HepG2 (cell line): ENCODE data around the gene RSPH9. TPM values are rescaled to one million over a fixed set of nuclear protein-coding genes. Genes with fewer than 3 reads are reported as not detected.

ENCODE experiments used
- ATM ChIP-seq: fragments of 450-650 bp; IDR thresholded peaks from 2 replicates; pipeline ENCODE4 v1.7.1; 2017; ENCODE audit warnings: mild to moderate bottlenecking, borderline replicate concordance
- BCL3 ChIP-seq: sonication (generic); formaldehyde crosslinking; IDR thresholded peaks from 2 replicates; pipeline ENCODE4 v1.5.1; 2020; ENCODE audit warnings: mild to moderate bottlenecking, missing genetic modification reagents, moderate library complexity
- CAMTA2 ChIP-seq: sonication (generic); formaldehyde crosslinking; IDR thresholded peaks from 2 replicates; pipeline ENCODE4 v1.4.0; 2020; ENCODE audit warnings: mild to moderate bottlenecking, missing genetic modification reagents, borderline replicate concordance
- ELF4 ChIP-seq: sonication (generic); formaldehyde crosslinking; IDR thresholded peaks from 2 replicates; pipeline ENCODE4 v1.5.0; 2020; ENCODE audit warnings: missing genetic modification reagents, mild to moderate bottlenecking, moderate library complexity, borderline replicate concordance
- FLYWCH1 ChIP-seq: sonication (generic); formaldehyde crosslinking; IDR thresholded peaks from 2 replicates; pipeline ENCODE4 v1.8.1; 2023; ENCODE audit warnings: mild to moderate bottlenecking, missing genetic modification reagents
- ISX ChIP-seq: sonication (generic); formaldehyde crosslinking; conservative IDR thresholded peaks from 2 replicates; pipeline ENCODE4 v1.5.0; 2020; ENCODE audit warnings: missing genetic modification reagents
- MNT ChIP-seq: fragments of 450-650 bp; IDR thresholded peaks from 2 replicates; pipeline ENCODE4 v1.6.1; 2016
- NCOR1 ChIP-seq: fragments of 200-600 bp; sonication (generic); IDR thresholded peaks from 2 replicates; pipeline ENCODE4 v1.7.0; 2017; ENCODE audit warnings: antibody characterized with exemption, low read length, borderline replicate concordance
- NFKB2 ChIP-seq: sonication (generic); formaldehyde crosslinking; IDR thresholded peaks from 2 replicates; pipeline ENCODE4 v1.4.0; 2020; ENCODE audit warnings: missing genetic modification reagents, borderline replicate concordance
- NKX3-1 ChIP-seq: sonication (generic); formaldehyde crosslinking; IDR thresholded peaks from 2 replicates; pipeline ENCODE4 v1.5.0; 2020; ENCODE audit warnings: missing genetic modification reagents
- TEF ChIP-seq: sonication (generic); formaldehyde crosslinking; IDR thresholded peaks from 2 replicates; pipeline ENCODE4 v1.5.0; 2020; ENCODE audit warnings: missing genetic modification reagents
- ZEB1 ChIP-seq: IDR thresholded peaks from 2 replicates; pipeline ENCODE4 v1.6.1; 2012; ENCODE audit warnings: mild to moderate bottlenecking, low read depth, inconsistent platforms; ENCODE audit not compliant: insufficient replicate concordance
- ZNF350 ChIP-seq: sonication (generic); formaldehyde crosslinking; IDR thresholded peaks from 2 replicates; pipeline ENCODE4 v1.4.0; 2020; ENCODE audit warnings: mild to moderate bottlenecking, low read depth, missing genetic modification reagents, borderline replicate concordance
- ZNF383 ChIP-seq: sonication (generic); formaldehyde crosslinking; IDR thresholded peaks from 2 replicates; pipeline ENCODE4 v1.4.0; 2020; ENCODE audit warnings: missing genetic modification reagents, mild to moderate bottlenecking, borderline replicate concordance
- ZNF616 ChIP-seq: sonication (generic); formaldehyde crosslinking; IDR thresholded peaks from 2 replicates; pipeline ENCODE4 v1.5.0; 2020; ENCODE audit warnings: low read depth, mild to moderate bottlenecking, missing genetic modification reagents
- ZNF883 ChIP-seq: sonication (generic); formaldehyde crosslinking; IDR thresholded peaks from 2 replicates; pipeline ENCODE4 v1.5.1; 2020; ENCODE audit warnings: mild to moderate bottlenecking, missing genetic modification reagents; ENCODE audit errors: not compliant biosample characterization
- polyA plus RNA-seq, 8 experiments: library from polyadenylated mRNA; depleted of rRNA in 3 of 8; stranded (reverse) in 7 of 8; unstranded in 1 of 8; fragments of >200 nt; fragmentation: Illumina TruSeq in 4 of 8; extraction: Trizol in 4 of 8; gene quantifications; 2 replicates each; pipeline versions ENCODE4 v1.2.1 to v1.2.3, GENCODE V29; 2011 to 2016; ENCODE audit warnings: low read depth in 4 of 8, missing spikeins in 1 of 8, mixed read lengths in 1 of 8; ENCODE audit not compliant: insufficient read depth in 1 of 8
- total RNA-seq, 5 experiments: library from RNA; depleted of rRNA; stranded (reverse); fragments of >200 nt; fragmentation: Illumina TruSeq; extraction: Trizol; gene quantifications; 2 replicates each; pipeline ENCODE4 v1.2.3, GENCODE V29; 2016; ENCODE audit warnings: low read depth in 1 of 5
- TF ChIP-seq, protein P1 (sequence below): sonication (generic); formaldehyde crosslinking; IDR thresholded peaks from 2 replicates; pipeline ENCODE4 v1.4.0; 2020; ENCODE audit warnings: missing genetic modification reagents, borderline replicate concordance
- TF ChIP-seq, protein P2 (sequence below): IDR thresholded peaks from 2 replicates; pipeline ENCODE4 v1.6.1; 2016; ENCODE audit warnings: missing compliant biosample characterization, missing genetic modification reagents, borderline replicate concordance
- TF ChIP-seq, protein P3 (sequence below): IDR thresholded peaks from 2 replicates; pipeline ENCODE4 v1.6.1; 2016; ENCODE audit warnings: control low read depth

The RSPH9 gene
- total and polyA plus RNA-seq, 2 of the 13 experiments (the other 11 are each of a cell fraction or from before 2014, with no cell fraction given), result 0.04 TPM; not detected in 1

DNA sequence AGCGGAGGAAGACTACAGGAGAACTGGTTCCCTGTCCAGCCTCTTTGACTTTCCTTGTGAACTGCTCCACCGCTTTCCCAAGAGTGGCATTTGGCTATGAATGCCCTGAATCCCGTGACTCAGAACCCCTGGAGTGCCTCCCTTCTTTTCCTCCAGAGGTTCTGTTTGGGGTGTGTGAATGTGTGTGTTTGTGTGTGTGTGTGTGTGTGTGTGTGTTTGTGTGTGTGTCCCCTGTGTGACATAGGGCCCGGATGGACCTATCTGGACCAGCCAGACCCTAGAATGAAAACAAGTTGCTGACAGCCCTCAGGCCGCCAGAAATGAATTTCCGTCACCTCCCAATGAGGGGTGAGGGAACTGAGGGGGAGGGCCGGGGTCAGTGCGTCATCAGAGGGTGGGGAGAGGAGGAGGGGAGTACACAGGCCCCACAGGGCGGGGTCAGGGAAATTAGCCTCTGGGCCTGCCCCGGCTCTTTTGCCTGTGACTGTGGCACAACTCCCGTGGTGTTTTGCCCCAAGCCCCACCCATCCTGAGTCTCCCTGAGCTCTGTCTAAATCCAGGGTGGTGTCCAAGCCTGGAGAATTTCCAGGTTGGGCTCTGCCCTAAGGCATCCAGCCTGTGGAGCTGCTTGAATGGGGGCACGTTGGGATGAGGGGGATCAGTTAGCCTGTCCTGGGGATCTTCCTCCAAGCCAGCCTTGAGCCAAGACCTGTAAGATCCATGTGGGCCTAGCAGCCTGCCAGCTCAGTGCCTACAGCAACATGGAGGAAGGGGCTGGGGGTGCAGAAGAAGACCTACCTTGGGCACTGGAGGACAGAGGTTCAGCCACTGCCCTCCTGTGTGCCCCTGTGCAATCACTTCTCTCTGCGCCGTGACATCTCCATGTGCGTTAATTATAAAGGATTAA lies 58.0 kb downstream of the RSPH9 start (continued):
- TF ChIP-seq, protein P1, sequence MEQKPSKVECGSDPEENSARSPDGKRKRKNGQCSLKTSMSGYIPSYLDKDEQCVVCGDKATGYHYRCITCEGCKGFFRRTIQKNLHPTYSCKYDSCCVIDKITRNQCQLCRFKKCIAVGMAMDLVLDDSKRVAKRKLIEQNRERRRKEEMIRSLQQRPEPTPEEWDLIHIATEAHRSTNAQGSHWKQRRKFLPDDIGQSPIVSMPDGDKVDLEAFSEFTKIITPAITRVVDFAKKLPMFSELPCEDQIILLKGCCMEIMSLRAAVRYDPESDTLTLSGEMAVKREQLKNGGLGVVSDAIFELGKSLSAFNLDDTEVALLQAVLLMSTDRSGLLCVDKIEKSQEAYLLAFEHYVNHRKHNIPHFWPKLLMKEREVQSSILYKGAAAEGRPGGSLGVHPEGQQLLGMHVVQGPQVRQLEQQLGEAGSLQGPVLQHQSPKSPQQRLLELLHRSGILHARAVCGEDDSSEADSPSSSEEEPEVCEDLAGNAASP, result no peak
- TF ChIP-seq ISX (no peak), ZNF383 (CRISPR knock-in tag) (no peak), ELF4 (CRISPR knock-in tag) (no peak; the same call in 1 of the 2 replicates), FLYWCH1 (no peak), ZNF616 (no peak), CAMTA2 (CRISPR knock-in tag) (no peak), ZNF350 (CRISPR knock-in tag) (peak; percentile 22; the same call in 1 of the 2 replicates), TEF (CRISPR knock-in tag) (no peak), ZNF883 (no peak), NFKB2 (0 out of 2 replicates have a peak, but pooled peaks have one; percentile 19), MNT (no peak), NCOR1 (no peak), NKX3-1 (CRISPR knock-in tag) (no peak), BCL3 (CRISPR knock-in tag) (no peak; the same call in 1 of the 2 replicates), ZEB1 (no peak), ATM (no peak)
- TF ChIP-seq, protein P2, sequence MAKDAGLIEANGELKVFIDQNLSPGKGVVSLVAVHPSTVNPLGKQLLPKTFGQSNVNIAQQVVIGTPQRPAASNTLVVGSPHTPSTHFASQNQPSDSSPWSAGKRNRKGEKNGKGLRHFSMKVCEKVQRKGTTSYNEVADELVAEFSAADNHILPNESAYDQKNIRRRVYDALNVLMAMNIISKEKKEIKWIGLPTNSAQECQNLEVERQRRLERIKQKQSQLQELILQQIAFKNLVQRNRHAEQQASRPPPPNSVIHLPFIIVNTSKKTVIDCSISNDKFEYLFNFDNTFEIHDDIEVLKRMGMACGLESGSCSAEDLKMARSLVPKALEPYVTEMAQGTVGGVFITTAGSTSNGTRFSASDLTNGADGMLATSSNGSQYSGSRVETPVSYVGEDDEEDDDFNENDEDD (CRISPR knock-in tag), result no peak; the same call in 1 of the 2 replicates
- TF ChIP-seq, protein P3, sequence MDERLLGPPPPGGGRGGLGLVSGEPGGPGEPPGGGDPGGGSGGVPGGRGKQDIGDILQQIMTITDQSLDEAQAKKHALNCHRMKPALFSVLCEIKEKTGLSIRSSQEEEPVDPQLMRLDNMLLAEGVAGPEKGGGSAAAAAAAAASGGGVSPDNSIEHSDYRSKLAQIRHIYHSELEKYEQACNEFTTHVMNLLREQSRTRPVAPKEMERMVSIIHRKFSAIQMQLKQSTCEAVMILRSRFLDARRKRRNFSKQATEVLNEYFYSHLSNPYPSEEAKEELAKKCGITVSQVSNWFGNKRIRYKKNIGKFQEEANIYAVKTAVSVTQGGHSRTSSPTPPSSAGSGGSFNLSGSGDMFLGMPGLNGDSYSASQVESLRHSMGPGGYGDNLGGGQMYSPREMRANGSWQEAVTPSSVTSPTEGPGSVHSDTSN, result no peak
